ENCODE data around the gene NDUFB4.

Gene NDUFB4

GRCh38 chr3:120641696-120642246, 45.6 kb downstream of the NDUFB4 start:
- DNase-seq, result no peak

- DNase-seq, result no peak
These were observed 46.3 kb downstream of the NDUFB4 start for GRCh38 chr3:120642368-120642948.

DNA sequence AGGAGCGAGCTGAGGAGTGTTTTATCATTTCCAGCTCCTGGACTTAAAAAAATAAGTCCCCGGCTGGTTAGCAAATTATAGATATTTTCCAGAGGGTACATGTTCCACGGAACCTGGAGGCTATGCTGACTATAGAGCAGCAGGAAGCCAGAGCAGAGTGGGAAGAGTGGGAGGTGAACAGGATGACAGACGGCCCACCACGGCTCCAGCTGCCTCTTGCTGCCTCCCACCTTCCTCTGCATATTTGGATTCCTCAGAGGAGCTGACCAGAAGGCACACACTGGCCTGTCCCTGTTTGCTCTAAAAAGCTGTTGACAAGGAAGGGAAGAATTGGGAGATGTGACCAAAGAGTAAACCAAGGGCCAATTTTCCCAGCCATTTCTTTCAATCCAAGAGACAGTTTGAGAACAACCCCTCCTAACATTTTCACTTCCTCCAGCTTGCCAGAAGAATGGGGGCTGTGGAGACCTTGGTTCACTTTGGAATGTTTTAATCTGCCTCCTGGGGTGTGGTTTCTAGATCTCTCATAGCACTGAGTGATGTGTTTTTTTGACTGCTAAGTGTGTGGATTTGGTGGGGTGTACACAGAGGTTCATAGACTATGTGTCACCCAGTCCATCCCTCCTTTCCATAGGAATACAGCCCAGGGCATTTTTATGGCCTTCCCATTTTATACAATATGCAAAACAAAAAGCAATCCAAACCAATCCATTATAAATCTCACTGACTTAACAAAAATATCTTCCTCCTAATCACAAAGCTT, 49.1 kb downstream of the NDUFB4 start:
- no peak for DNase-seq

DNA sequence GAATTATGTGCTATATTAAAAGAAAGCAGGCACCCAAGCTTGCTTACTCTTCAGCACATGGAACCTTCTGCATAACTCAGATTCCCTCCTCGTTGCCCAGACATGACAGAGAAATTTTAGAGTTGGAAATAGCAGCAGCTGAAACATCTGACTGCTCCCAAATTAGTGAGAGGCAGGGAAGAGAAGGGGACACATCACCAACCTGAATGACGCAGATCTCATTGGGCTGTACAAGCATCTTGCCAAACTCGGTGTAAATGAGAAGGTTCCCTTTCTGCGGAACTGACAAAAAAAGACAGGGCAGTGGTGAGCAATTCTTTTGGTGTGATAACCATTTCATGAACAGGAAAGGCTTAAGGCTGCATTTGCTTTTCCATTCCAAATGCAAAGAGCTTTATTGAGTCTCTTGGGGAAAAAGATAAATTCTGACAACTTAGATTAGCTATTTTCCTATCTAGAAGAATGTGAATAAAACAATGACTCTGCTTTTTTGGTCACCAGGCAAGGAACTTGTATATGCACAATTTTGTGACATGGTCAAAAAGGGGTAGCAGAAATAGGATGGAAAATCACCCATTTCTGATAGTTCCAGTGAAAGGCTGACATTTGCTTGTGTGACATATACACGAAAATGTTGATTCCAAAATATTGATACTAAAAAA, 50.8 kb downstream of the NDUFB4 start:
- DNase-seq, result no peak

GRCh38 chr3:120648290-120648689, 52.2 kb downstream of the NDUFB4 start:
- no peak for DNase-seq

DNA sequence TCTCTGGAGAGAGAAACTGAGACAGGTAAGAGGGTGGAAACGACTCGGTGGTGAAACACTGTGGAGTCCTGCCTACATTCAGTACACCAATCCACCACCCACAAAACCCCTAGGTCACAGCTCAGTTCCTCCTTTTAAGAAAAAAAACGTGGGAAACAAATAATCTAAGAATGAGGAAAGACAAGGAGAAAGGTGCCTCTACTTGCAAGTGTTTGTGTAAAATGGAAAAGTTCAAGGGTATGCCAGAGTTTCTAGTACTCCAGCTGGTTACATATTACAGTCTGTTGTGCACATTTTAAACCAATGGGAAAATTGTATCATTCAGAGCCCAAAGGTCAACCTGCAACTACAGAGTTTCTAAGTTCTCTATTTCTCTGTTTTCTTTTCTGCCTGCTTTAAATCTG, 53.7 kb downstream of the NDUFB4 start:
- DNase-seq, result no peak

DNA sequence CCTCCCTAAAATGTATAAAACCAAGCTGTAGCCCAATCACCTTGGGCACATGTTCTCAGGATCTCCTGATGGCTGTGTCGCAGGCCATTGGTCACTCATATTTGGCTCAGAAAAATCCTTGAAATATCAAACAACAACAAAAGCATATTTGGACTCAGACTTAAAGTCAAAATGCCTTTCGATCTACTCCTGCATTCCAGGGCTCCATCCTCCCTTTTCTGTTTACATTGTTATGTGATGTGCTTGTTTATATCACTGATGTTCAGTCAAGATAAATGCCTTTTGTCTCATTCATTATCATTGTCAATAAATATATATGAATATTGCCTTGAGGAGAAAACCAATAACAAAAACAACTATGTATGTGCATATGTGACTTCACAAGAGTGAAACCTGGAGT, 54.2 kb downstream of the NDUFB4 start:
- DNase-seq, result no peak
